Stomach (tissue), 4 donors: ENCODE data around the gene POLR3A.

Experiments
- POLR2A ChIP-seq, 4 donors: fragments of 450-650 bp; IDR thresholded peaks; one replicate each; pipeline ENCODE4 v1.6.1; 2016; ENCODE audit warnings: antibody characterized with exemption in 4 of 4, control low read depth in 2 of 4, mild to moderate bottlenecking in 1 of 4, moderate library complexity in 1 of 4
- TF ChIP-seq, protein P1 (sequence below), 7 experiments: fragments of 450-650 bp in 4 of 7; fragments of 200-600 bp in 3 of 7; sonication (generic) in 3 of 7; IDR thresholded peaks; one replicate each; pipeline ENCODE4 v1.5.1; 2016 to 2019; ENCODE audit warnings: antibody characterized with exemption in 7 of 7, control low read depth in 2 of 7, mild to moderate bottlenecking in 1 of 7

- TF ChIP-seq, protein P1, sequence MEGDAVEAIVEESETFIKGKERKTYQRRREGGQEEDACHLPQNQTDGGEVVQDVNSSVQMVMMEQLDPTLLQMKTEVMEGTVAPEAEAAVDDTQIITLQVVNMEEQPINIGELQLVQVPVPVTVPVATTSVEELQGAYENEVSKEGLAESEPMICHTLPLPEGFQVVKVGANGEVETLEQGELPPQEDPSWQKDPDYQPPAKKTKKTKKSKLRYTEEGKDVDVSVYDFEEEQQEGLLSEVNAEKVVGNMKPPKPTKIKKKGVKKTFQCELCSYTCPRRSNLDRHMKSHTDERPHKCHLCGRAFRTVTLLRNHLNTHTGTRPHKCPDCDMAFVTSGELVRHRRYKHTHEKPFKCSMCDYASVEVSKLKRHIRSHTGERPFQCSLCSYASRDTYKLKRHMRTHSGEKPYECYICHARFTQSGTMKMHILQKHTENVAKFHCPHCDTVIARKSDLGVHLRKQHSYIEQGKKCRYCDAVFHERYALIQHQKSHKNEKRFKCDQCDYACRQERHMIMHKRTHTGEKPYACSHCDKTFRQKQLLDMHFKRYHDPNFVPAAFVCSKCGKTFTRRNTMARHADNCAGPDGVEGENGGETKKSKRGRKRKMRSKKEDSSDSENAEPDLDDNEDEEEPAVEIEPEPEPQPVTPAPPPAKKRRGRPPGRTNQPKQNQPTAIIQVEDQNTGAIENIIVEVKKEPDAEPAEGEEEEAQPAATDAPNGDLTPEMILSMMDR (IDR thresholded peaks at IDR 0.05) = no peak
- no peak for TF ChIP-seq POLR2A (IDR thresholded peaks at IDR 0.05)
Measured at GRCh38 chr10:77946084-77946483, 83.2 kb downstream of the POLR3A start.
